A673 (cell line): ENCODE measurements around the gene NUDC. TPM values are rescaled to one million over a fixed set of nuclear protein-coding genes. Genes with fewer than 3 reads are reported as not detected.

Experiments
- BruUV-seq: library from RNA; stranded (reverse); fragments of 400-500 nt; replicated peaks from 2 replicates; lab custom pipeline; 2021; lab: Mats Ljungman, UMichigan
- CTCF ChIA-PET: fragments of 300-600 bp; sonication (Branson Sonifier 250); formaldehyde crosslinking; loops from one replicate; lab custom pipeline; 2022; ENCODE audit warnings: antibody characterized with exemption; lab: Charles Lee
- POLR2A ChIA-PET: fragments of 300-600 bp; sonication (Branson Sonifier 250); formaldehyde crosslinking; loops from one replicate; lab custom pipeline; 2022; ENCODE audit warnings: antibody characterized with exemption; ENCODE audit not compliant: low non-redundant PET; lab: Charles Lee
- DNase-seq: peaks from one replicate; pipeline ENCODE4 v3.0.0-alpha.2; 2015; ENCODE audit warnings: low spot score
- H3K27ac ChIP-seq: fragments of 200-600 bp; sonication (generic); 2 replicates; pipeline ENCODE4 v1.5.1; 2016; ENCODE audit warnings: mixed run types, low read depth, mild to moderate bottlenecking, mixed read lengths, antibody characterized with exemption, low read length; ENCODE audit not compliant: poor library complexity, severe bottlenecking
- H3K27me3 ChIP-seq: fragments of 200-600 bp; sonication (generic); replicated peaks from 2 replicates; pipeline ENCODE4 v1.6.1; 2017; ENCODE audit warnings: mixed run types, low read depth, mild to moderate bottlenecking, mixed read lengths, antibody characterized with exemption, low read length; ENCODE audit not compliant: insufficient read depth, poor library complexity
- H3K36me3 ChIP-seq: fragments of 200-600 bp; sonication (generic); 2 replicates; pipeline ENCODE4 v1.6.1; 2016; ENCODE audit warnings: mixed run types, mild to moderate bottlenecking, mixed read lengths, antibody characterized with exemption, low read length; ENCODE audit not compliant: insufficient read depth, poor library complexity, severe bottlenecking
- H3K4me1 ChIP-seq: fragments of 200-600 bp; sonication (generic); 2 replicates; pipeline ENCODE4 v1.6.1; 2017; ENCODE audit warnings: mixed run types, mild to moderate bottlenecking, mixed read lengths, antibody characterized with exemption, low read length; ENCODE audit not compliant: insufficient read depth, poor library complexity, severe bottlenecking
- H3K4me3 ChIP-seq: fragments of 200-600 bp; sonication (generic); 2 replicates; pipeline ENCODE4 v1.5.1; 2016; ENCODE audit warnings: low read depth, mixed run types, mild to moderate bottlenecking, mixed read lengths, low read length; ENCODE audit not compliant: poor library complexity, severe bottlenecking
- H3K9me3 ChIP-seq: fragments of 200-600 bp; sonication (generic); 2 replicates; pipeline ENCODE4 v1.6.1; 2016; ENCODE audit warnings: mixed run types, low read depth, mild to moderate bottlenecking, mixed read lengths, antibody characterized with exemption, low read length; ENCODE audit not compliant: poor library complexity, severe bottlenecking
- CTCF ChIP-seq: fragments of 300-800, 200-600 bp; sonication (generic); conservative IDR thresholded peaks from 2 replicates; pipeline ENCODE4 v1.5.1; 2017; ENCODE audit warnings: low read depth, mild to moderate bottlenecking, antibody characterized with exemption, low read length, moderate library complexity, mixed read lengths
- EZH2 ChIP-seq: fragments of 200-600 bp; sonication (generic); IDR thresholded peaks from 2 replicates; pipeline ENCODE4 v1.6.1; 2017; ENCODE audit warnings: borderline replicate concordance, low read depth, mild to moderate bottlenecking, mixed read lengths, antibody characterized with exemption, low read length; ENCODE audit not compliant: poor library complexity, severe bottlenecking
- intact Hi-C: fragments of 100-400 bp; cut with micrococcal nuclease; formaldehyde crosslinking; loops from one replicate; pipeline ENCODE4 v1.10.0; 2022; ENCODE audit not compliant: unreplicated experiment
- total RNA-seq: library from RNA; stranded (reverse); gene quantifications from 2 replicates; pipeline ENCODE4 v1.2.3, GENCODE V29; 2021

Gene NUDC
- total RNA-seq, 1 experiment from 2014 or later, result 187 TPM

- no TSS peak for BruUV-seq
- H3K27me3 ChIP-seq, result no peaks in the 10 kb centered on the region
- DNase-seq, result no peak
- H3K4me1 ChIP-seq, result no peaks in the 10 kb centered on the region
- H3K4me3 ChIP-seq, result no peak within 1 kb of the TSS
- H3K36me3 ChIP-seq, result no peaks in the 10 kb centered on the region
- intact Hi-C loops, result no loop called here
- no peak within 1 kb of the TSS for H3K27ac ChIP-seq
- TF ChIP-seq EZH2 (no peak), CTCF (no peak)
- ChIA-PET POLR2A (no interaction called here), CTCF (no interaction called here)
- no peaks in the 10 kb centered on the region for H3K9me3 ChIP-seq
Observed at GRCh38 chr1:26913754-26914619, 7.6 kb upstream of the NUDC start, which contains the start of gene NR0B2. Gene NR0B2, minus strand, starts transcription at chr1:26913975. Its CDS starts 35 bp downstream, at chr1:26913940.

GRCh38 chr1:26915204-26915842 lies 6.2 kb upstream of the NUDC start:
- CTCF ChIA-PET, result no interaction called here
- intact Hi-C loops, result no loop called here
- POLR2A ChIA-PET, result no interaction called here

GRCh38 chr1:26921126-26921539 lies 410 bp upstream of the NUDC start:
- Histone ChIP-seq H3K36me3 (peaks cover 18% of the 10 kb centered on the region), H3K27me3 (no peaks in the 10 kb centered on the region), H3K4me3 (peak overlapping the region; percentile 83), H3K27ac (peak overlapping the region; percentile 49), H3K9me3 (no peaks in the 10 kb centered on the region), H3K4me1 (peaks cover 11% of the 10 kb centered on the region)
- no peak for DNase-seq
- TF ChIP-seq CTCF (no peak), EZH2 (no peak)
- BruUV-seq, result no TSS peak
- intact Hi-C loops, result no loop called here
- ChIA-PET POLR2A (interaction anchor here (0.7 kb wide), 1 partner anchor 32 kb away, joined by 6 read pairs; no protein-coding TSS in a partner anchor), CTCF (no interaction called here)

More at GRCh38 chr1:26915204-26915842, 6.2 kb upstream of the NUDC start:
- Histone ChIP-seq H3K9me3 (no peaks in the 10 kb centered on the region), H3K4me3 (no peak overlapping the region), H3K27me3 (no peaks in the 10 kb centered on the region), H3K27ac (no peak overlapping the region), H3K36me3 (no peaks in the 10 kb centered on the region), H3K4me1 (no peaks in the 10 kb centered on the region)
- no peak for TF ChIP-seq CTCF
- no peak for TF ChIP-seq EZH2
- no TSS peak for BruUV-seq
- no peak for DNase-seq
